ENCODE results near the gene SINHCAF.

The SINHCAF gene

GRCh38 chr12:31337952-31338351, 12.0 kb upstream of the SINHCAF start:
- DNase-seq = no peak

- no peak for DNase-seq
Observed at GRCh38 chr12:31331242-31331641, 5.3 kb upstream of the SINHCAF start.

GRCh38 chr12:31326736-31327659, 1.0 kb upstream of the SINHCAF start:
- peak in 1 of 56 donors; percentile 23 for DNase-seq

- peak in 6 of 56 donors; percentile 20 to 47 (median 37) for DNase-seq
Observed at GRCh38 chr12:31325524-31325875, 450 bp downstream of the SINHCAF start.

GRCh38 chr12:31324845-31325523, 966 bp downstream of the SINHCAF start:
- peak in 22 of 56 donors; percentile 4 to 45 (median 24) for DNase-seq

GRCh38 chr12:31324116-31324844, 1.7 kb downstream of the SINHCAF start:
- peak in 16 of 56 donors; percentile 4 to 47 (median 29) for DNase-seq

- DNase-seq = peak in 4 of 56 donors; percentile 7 to 30 (median 28)
Observed at GRCh38 chr12:31323391-31324115, 2.4 kb downstream of the SINHCAF start.

- no peak for DNase-seq
Observed at GRCh38 chr12:31322801-31323207, 3.1 kb downstream of the SINHCAF start.

- no peak for DNase-seq
Observed at GRCh38 chr12:31321897-31322228, 4.1 kb downstream of the SINHCAF start.

- DNase-seq = no peak
Observed at GRCh38 chr12:31321186-31321896, 4.6 kb downstream of the SINHCAF start.

GRCh38 chr12:31318657-31319269, 7.2 kb downstream of the SINHCAF start:
- DNase-seq = no peak

GRCh38 chr12:31317471-31318395, 8.2 kb downstream of the SINHCAF start:
- DNase-seq = no peak

GRCh38 chr12:31316891-31317290, 9.1 kb downstream of the SINHCAF start:
- DNase-seq = no peak

GRCh38 chr12:31315784-31316465, 10.0 kb downstream of the SINHCAF start:
- no peak for DNase-seq

GRCh38 chr12:31315044-31315715, 10.8 kb downstream of the SINHCAF start:
- DNase-seq = no peak

GRCh38 chr12:31312431-31312830, 13.5 kb downstream of the SINHCAF start:
- DNase-seq = no peak

GRCh38 chr12:31311634-31312258, 14.2 kb downstream of the SINHCAF start:
- no peak for DNase-seq

Measured in amygdala (tissue), 56 donors.